ENCODE results near the gene UBC.
"Not testable (repeated sequence)": the region's sequence is repeated elsewhere in the genome, so short reads cannot be mapped to it uniquely, and the experiment has no call there.

Gene UBC

GRCh38 chr12:124911521-124911920 lies 2.9 kb downstream of the UBC start:
- H3K14ac ChIP-seq (ENCODE audit: low read length); H3K27me3 ChIP-seq (ENCODE audit: insufficient read depth, low read length); H4K12ac ChIP-seq (ENCODE audit: low read depth, low read length); H4K91ac ChIP-seq (ENCODE audit: low read depth, low read length); H2AK5ac ChIP-seq (ENCODE audit: low read length); H4K8ac ChIP-seq (ENCODE audit: low read depth, low read length); H2BK5ac ChIP-seq (ENCODE audit: low read depth, low read length, poor library complexity); H3K18ac ChIP-seq (ENCODE audit: low read length); H3K4ac ChIP-seq (ENCODE audit: low read depth, low read length); H3K9me3 ChIP-seq (ENCODE audit: insufficient read depth, low read depth, low read length); H2BK120ac ChIP-seq (ENCODE audit: insufficient read depth, low read length, poor library complexity); H3K23ac ChIP-seq (ENCODE audit: low read length); H3K4me3 ChIP-seq (ENCODE audit: low read depth, low read length); H3K9ac ChIP-seq (ENCODE audit: low read length); H3K4me1 ChIP-seq (ENCODE audit: control insufficient read depth in 1 of 2, insufficient read depth in 2 of 2, low read length in 2 of 2); H2AFZ ChIP-seq (ENCODE audit: insufficient read depth, low read length, poor library complexity); H2BK12ac ChIP-seq (ENCODE audit: low read length); H3K27ac ChIP-seq (ENCODE audit: low read depth, low read length): not testable (repeated sequence)
- peak overlapping the region; percentile 33 for H3K4me2 ChIP-seq (ENCODE audit: low read length)
- peaks cover 18 to 21% of the 10 kb centered on the region in 2 experiments for H3K36me3 ChIP-seq (ENCODE audit: control insufficient read depth in 1 of 2, insufficient read depth in 2 of 2, low read length in 2 of 2)
- peak in 1 of 2 donors; percentile 54 for DNase-seq
- H3K79me1 ChIP-seq (ENCODE audit: low read length): peaks cover 17% of the 10 kb centered on the region
- H3K79me2 ChIP-seq (ENCODE audit: control insufficient read depth, insufficient read depth, low read length, poor library complexity): peaks cover 16% of the 10 kb centered on the region
- no CpG with 5 or more reads among the region's 6 CpGs for WGBS (ENCODE audit: extremely low coverage, insufficient coverage, insufficient read length)

- WGBS (ENCODE audit: extremely low coverage, insufficient coverage, insufficient read length): 100% methylated on average over 1 of the region's 9 CpGs
- H4K8ac ChIP-seq (ENCODE audit: low read depth, low read length): peak overlapping the region; percentile 24
- peaks cover 0 to 5% of the 10 kb centered on the region in 2 experiments for H3K4me1 ChIP-seq (ENCODE audit: control insufficient read depth in 1 of 2, insufficient read depth in 2 of 2, low read length in 2 of 2)
- H2BK120ac ChIP-seq (ENCODE audit: insufficient read depth, low read length, poor library complexity): no peak overlapping the region
- H4K91ac ChIP-seq (ENCODE audit: low read depth, low read length): no peak overlapping the region
- no peak overlapping the region for H3K4ac ChIP-seq (ENCODE audit: low read depth, low read length)
- H3K9ac ChIP-seq (ENCODE audit: low read length): no peak overlapping the region
- no peak overlapping the region for H4K12ac ChIP-seq (ENCODE audit: low read depth, low read length)
- no peaks in the 10 kb centered on the region for H3K27me3 ChIP-seq (ENCODE audit: insufficient read depth, low read length)
- H2BK12ac ChIP-seq (ENCODE audit: low read length): no peak overlapping the region
- peaks cover 16% of the 10 kb centered on the region for H3K79me1 ChIP-seq (ENCODE audit: low read length)
- peak; percentile 72 to 91 for DNase-seq
- peak overlapping the region; percentile 33 for H3K4me2 ChIP-seq (ENCODE audit: low read length)
- no peak overlapping the region for H3K18ac ChIP-seq (ENCODE audit: low read length)
- no peak overlapping the region for H3K23ac ChIP-seq (ENCODE audit: low read length)
- H3K36me3 ChIP-seq (ENCODE audit: control insufficient read depth in 1 of 2, insufficient read depth in 2 of 2, low read length in 2 of 2): peaks cover 18 to 21% of the 10 kb centered on the region in 2 experiments
- no peak overlapping the region for H2BK5ac ChIP-seq (ENCODE audit: low read depth, low read length, poor library complexity)
- no peaks in the 10 kb centered on the region for H3K9me3 ChIP-seq (ENCODE audit: insufficient read depth, low read depth, low read length)
- peaks cover 16% of the 10 kb centered on the region for H3K79me2 ChIP-seq (ENCODE audit: control insufficient read depth, insufficient read depth, low read length, poor library complexity)
- H3K4me3 ChIP-seq (ENCODE audit: low read depth, low read length): no peak overlapping the region
- no peak overlapping the region for H2AFZ ChIP-seq (ENCODE audit: insufficient read depth, low read length, poor library complexity)
- no peak overlapping the region for H3K27ac ChIP-seq (ENCODE audit: low read depth, low read length)
- H3K14ac ChIP-seq (ENCODE audit: low read length): no peak overlapping the region
- no peak overlapping the region for H2AK5ac ChIP-seq (ENCODE audit: low read length)
Observed at GRCh38 chr12:124910561-124911478, 3.6 kb downstream of the UBC start.

GRCh38 chr12:124909831-124910560 lies 4.5 kb downstream of the UBC start:
- no CpG with 5 or more reads among the region's 8 CpGs for whole genome bisulfite sequencing (ENCODE audit: extremely low coverage, insufficient coverage, insufficient read length)
- Histone ChIP-seq H3K79me2 (ENCODE audit: control insufficient read depth, insufficient read depth, low read length, poor library complexity) (peaks cover 12% of the 10 kb centered on the region), H2BK12ac (ENCODE audit: low read length) (no peak overlapping the region), H3K23ac (ENCODE audit: low read length) (no peak overlapping the region), H2BK5ac (ENCODE audit: low read depth, low read length, poor library complexity) (no peak overlapping the region), H4K8ac (ENCODE audit: low read depth, low read length) (no peak overlapping the region), H4K12ac (ENCODE audit: low read depth, low read length) (no peak overlapping the region), H2AK5ac (ENCODE audit: low read length) (no peak overlapping the region), H3K9me3 (ENCODE audit: insufficient read depth, low read depth, low read length) (no peaks in the 10 kb centered on the region), H3K79me1 (ENCODE audit: low read length) (peaks cover 11% of the 10 kb centered on the region), H3K4me2 (ENCODE audit: low read length) (no peak overlapping the region), H3K36me3 (ENCODE audit: control insufficient read depth in 1 of 2, insufficient read depth in 2 of 2, low read length in 2 of 2) (peaks cover 18 to 21% of the 10 kb centered on the region in 2 experiments), H2AFZ (ENCODE audit: insufficient read depth, low read length, poor library complexity) (no peak overlapping the region), H3K4ac (ENCODE audit: low read depth, low read length) (no peak overlapping the region), H3K4me1 (ENCODE audit: control insufficient read depth in 1 of 2, insufficient read depth in 2 of 2, low read length in 2 of 2) (peaks cover 0 to 3% of the 10 kb centered on the region in 2 experiments), H3K9ac (ENCODE audit: low read length) (no peak overlapping the region), H2BK120ac (ENCODE audit: insufficient read depth, low read length, poor library complexity) (no peak overlapping the region), H3K27me3 (ENCODE audit: insufficient read depth, low read length) (no peaks in the 10 kb centered on the region), H3K4me3 (ENCODE audit: low read depth, low read length) (no peak overlapping the region), H4K91ac (ENCODE audit: low read depth, low read length) (no peak overlapping the region), H3K14ac (ENCODE audit: low read length) (no peak overlapping the region), H3K18ac (ENCODE audit: low read length) (no peak overlapping the region), H3K27ac (ENCODE audit: low read depth, low read length) (no peak overlapping the region)
- DNase-seq: peak; percentile 69 to 83

GRCh38 chr12:124906606-124907261 lies 7.7 kb downstream of the UBC start:
- DNase-seq: peak; percentile 98 to 100
- no CpG with 5 or more reads among the region's 2 CpGs for WGBS (ENCODE audit: extremely low coverage, insufficient coverage, insufficient read length)
- H3K27ac ChIP-seq (ENCODE audit: low read depth, low read length): no peak overlapping the region
- H3K18ac ChIP-seq (ENCODE audit: low read length): no peak overlapping the region
- H3K9ac ChIP-seq (ENCODE audit: low read length): no peak overlapping the region
- peaks cover 2% of the 10 kb centered on the region for H3K79me2 ChIP-seq (ENCODE audit: control insufficient read depth, insufficient read depth, low read length, poor library complexity)
- no peak overlapping the region for H2AK5ac ChIP-seq (ENCODE audit: low read length)
- H3K4ac ChIP-seq (ENCODE audit: low read depth, low read length): no peak overlapping the region
- H2BK5ac ChIP-seq (ENCODE audit: low read depth, low read length, poor library complexity): no peak overlapping the region
- no peak overlapping the region for H3K23ac ChIP-seq (ENCODE audit: low read length)
- H3K4me2 ChIP-seq (ENCODE audit: low read length): no peak overlapping the region
- H4K12ac ChIP-seq (ENCODE audit: low read depth, low read length): no peak overlapping the region
- peaks cover 3 to 10% of the 10 kb centered on the region in 2 experiments for H3K4me1 ChIP-seq (ENCODE audit: control insufficient read depth in 1 of 2, insufficient read depth in 2 of 2, low read length in 2 of 2)
- no peak overlapping the region for H2BK12ac ChIP-seq (ENCODE audit: low read length)
- no peak overlapping the region for H3K14ac ChIP-seq (ENCODE audit: low read length)
- H3K9me3 ChIP-seq (ENCODE audit: insufficient read depth, low read depth, low read length): no peaks in the 10 kb centered on the region
- no peak overlapping the region for H2BK120ac ChIP-seq (ENCODE audit: insufficient read depth, low read length, poor library complexity)
- H2AFZ ChIP-seq (ENCODE audit: insufficient read depth, low read length, poor library complexity): no peak overlapping the region
- no peak overlapping the region for H4K91ac ChIP-seq (ENCODE audit: low read depth, low read length)
- no peak overlapping the region for H4K8ac ChIP-seq (ENCODE audit: low read depth, low read length)
- no peaks in the 10 kb centered on the region for H3K27me3 ChIP-seq (ENCODE audit: insufficient read depth, low read length)
- H3K36me3 ChIP-seq (ENCODE audit: control insufficient read depth in 1 of 2, insufficient read depth in 2 of 2, low read length in 2 of 2): peaks cover 6 to 10% of the 10 kb centered on the region in 2 experiments
- no peak overlapping the region for H3K4me3 ChIP-seq (ENCODE audit: low read depth, low read length)
- no peaks in the 10 kb centered on the region for H3K79me1 ChIP-seq (ENCODE audit: low read length)

Measured in trophoblast cell (in vitro differentiated cells and primary cell).